Activated effector memory CD4-positive, alpha-beta T cell treated with Interleukin-2 at 50 U/mL for 16 hours (primary cell): ENCODE data around the gene RPE65.
"Not testable (repeated sequence)": the region's sequence is repeated elsewhere in the genome, so short reads cannot be mapped to it uniquely, and the experiment has no call there.

Experiments used
- DNase-seq: peaks from one replicate; pipeline ENCODE4 v3.0.0-alpha.2; 2020

Gene RPE65

GRCh38 chr1:68449901-68450300 is at the start of gene RPE65:
Gene RPE65, minus strand, starts transcription at chr1:68449954. Its CDS starts 49 bp downstream, at chr1:68449905.
- no peak for DNase-seq

- DNase-seq = no peak
Measured at GRCh38 chr1:68497358-68497698, 47.6 kb upstream of the RPE65 start.

- peak; percentile 65 for DNase-seq
Measured at GRCh38 chr1:68496680-68497357, 47.1 kb upstream of the RPE65 start, which contains the start of gene DEPDC1. Gene DEPDC1, minus strand, starts transcription at chr1:68497082. Its CDS starts 83 bp downstream, at chr1:68496999.

GRCh38 chr1:68495968-68496679 is 46.4 kb upstream of the RPE65 start:
- no peak for DNase-seq

- DNase-seq = no peak
Measured at GRCh38 chr1:68495532-68495931, 45.8 kb upstream of the RPE65 start.

GRCh38 chr1:68493193-68493592 is 43.4 kb upstream of the RPE65 start:
- no peak for DNase-seq

GRCh38 chr1:68492255-68492654 is 42.5 kb upstream of the RPE65 start:
- DNase-seq = not testable (repeated sequence)

GRCh38 chr1:68490046-68490651 is 40.4 kb upstream of the RPE65 start:
- no peak for DNase-seq

GRCh38 chr1:68485431-68486022 is 35.8 kb upstream of the RPE65 start:
- no peak for DNase-seq

- no peak for DNase-seq
Measured at GRCh38 chr1:68484618-68485017, 34.9 kb upstream of the RPE65 start.

GRCh38 chr1:68481041-68481440 is 31.3 kb upstream of the RPE65 start:
- no peak for DNase-seq

- no peak for DNase-seq
Measured at GRCh38 chr1:68479501-68479900, 29.7 kb upstream of the RPE65 start.

- DNase-seq = no peak
Measured at GRCh38 chr1:68478662-68479061, 28.9 kb upstream of the RPE65 start.

GRCh38 chr1:68476626-68477025 is 26.9 kb upstream of the RPE65 start:
- not testable (repeated sequence) for DNase-seq

GRCh38 chr1:68473060-68473459 is 23.3 kb upstream of the RPE65 start:
- DNase-seq = no peak

GRCh38 chr1:68470388-68470970 is 20.7 kb upstream of the RPE65 start:
- DNase-seq = no peak

GRCh38 chr1:68464891-68465290 is 15.1 kb upstream of the RPE65 start:
- no peak for DNase-seq

- DNase-seq = no peak
Measured at GRCh38 chr1:68460935-68461334, 11.2 kb upstream of the RPE65 start.

- no peak for DNase-seq
Measured at GRCh38 chr1:68459796-68460195, 10.0 kb upstream of the RPE65 start.

- DNase-seq = no peak
Measured at GRCh38 chr1:68459091-68459490, 9.3 kb upstream of the RPE65 start.

- no peak for DNase-seq
Measured at GRCh38 chr1:68456202-68456601, 6.4 kb upstream of the RPE65 start.

- DNase-seq = no peak
Measured at GRCh38 chr1:68454534-68454933, 4.8 kb upstream of the RPE65 start.

GRCh38 chr1:68453060-68453670 is 3.4 kb upstream of the RPE65 start:
- no peak for DNase-seq
